ENCODE data around the gene GAL3ST3.

GRCh38 chr11:66066751-66067150, 17.8 kb upstream of the GAL3ST3 start:
- TF ChIP-seq CTCF (IDR thresholded peaks at IDR 0.05) (no peak), POLR2A (IDR thresholded peaks at IDR 0.05) (no peak), EP300 (IDR thresholded peaks at IDR 0.05) (no peak), POLR2AphosphoS5 (IDR thresholded peaks at IDR 0.05) (no peak)
